Dedifferentiated amniotic fluid mesenchymal stem cell (primary cell): ENCODE measurements around the gene KCNQ5.

ENCODE experiments used
- DNase-seq: peaks from one replicate; pipeline ENCODE4 v3.0.0-alpha.2; 2016; ENCODE audit errors: extremely low spot score

The KCNQ5 gene

DNA sequence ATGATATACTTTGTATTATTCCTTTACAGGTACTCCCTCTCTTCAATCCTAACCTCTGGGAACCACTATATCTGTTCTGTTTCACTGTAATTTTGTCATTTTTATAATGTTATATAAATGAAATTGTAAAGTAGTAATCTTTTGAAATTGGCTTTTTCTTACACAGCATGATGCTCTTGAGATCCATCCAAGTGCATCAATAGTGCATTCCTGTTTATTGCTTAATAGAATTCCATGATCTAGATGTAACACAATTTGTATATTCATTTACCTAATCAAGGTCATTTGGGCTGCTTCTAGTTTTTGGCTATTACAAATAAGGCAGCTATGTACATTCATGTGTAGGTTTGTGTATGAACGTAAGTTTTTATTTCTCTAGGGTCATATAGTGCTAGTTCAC, 428.8 kb downstream of the KCNQ5 start:
- DNase-seq, result no peak

DNA sequence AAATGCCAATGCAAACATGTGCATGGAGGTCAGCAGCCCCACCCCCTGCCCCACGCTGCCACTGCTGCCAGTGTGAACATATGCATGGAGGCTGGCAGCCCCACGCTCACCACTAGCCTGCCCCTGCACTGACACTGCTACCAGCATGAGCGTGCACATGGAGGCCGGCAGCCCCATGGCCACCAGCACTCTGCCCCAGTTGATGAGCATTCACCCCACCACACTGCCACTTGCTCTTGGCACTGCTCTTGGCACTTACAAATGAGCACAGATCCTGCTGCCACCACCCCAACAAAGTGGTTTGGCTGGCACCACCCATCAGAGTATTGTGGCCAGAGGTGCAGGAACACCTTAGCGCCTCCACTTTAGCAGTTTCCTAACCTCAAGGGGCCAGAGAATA, 429.3 kb downstream of the KCNQ5 start:
- DNase-seq, result no peak

DNA sequence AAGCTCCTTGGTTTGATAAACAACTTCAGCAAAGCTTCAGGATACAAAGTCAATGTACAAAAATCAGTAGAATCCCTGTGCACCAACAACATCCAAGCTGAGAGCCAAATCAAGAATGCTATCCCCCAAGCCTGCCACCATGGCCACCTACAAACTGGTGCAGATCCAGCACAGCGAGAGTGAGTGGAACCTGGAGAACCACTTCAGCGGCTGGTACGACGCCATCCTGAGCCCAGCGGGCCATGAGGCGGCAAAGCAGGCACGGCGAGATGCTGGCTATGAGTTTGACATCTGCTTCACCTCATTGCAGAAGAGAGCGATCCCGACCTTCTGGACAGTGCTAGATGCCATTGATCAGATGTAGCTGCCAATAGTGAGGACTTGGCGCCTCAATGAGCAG, 433.1 kb downstream of the KCNQ5 start:
- DNase-seq, result no peak

DNA sequence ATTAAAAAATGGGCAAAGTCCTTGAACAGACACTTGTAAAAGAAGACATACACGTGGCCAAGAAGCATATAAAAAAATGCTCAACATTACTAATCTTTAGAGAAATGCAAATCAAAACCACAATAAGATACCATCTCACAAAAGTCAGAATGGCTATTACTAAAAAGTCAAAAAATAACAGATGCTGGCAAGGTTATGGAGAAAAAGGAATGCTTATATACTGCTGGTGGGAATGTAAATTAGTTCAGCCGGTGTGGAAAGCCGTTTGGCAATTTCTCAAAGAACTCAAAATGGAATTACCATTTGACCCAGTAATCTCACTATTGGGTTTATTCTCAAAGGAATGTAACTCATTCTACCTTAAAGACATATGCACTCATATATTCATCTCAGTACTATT, 436.9 kb downstream of the KCNQ5 start:
- DNase-seq, result no peak

DNA sequence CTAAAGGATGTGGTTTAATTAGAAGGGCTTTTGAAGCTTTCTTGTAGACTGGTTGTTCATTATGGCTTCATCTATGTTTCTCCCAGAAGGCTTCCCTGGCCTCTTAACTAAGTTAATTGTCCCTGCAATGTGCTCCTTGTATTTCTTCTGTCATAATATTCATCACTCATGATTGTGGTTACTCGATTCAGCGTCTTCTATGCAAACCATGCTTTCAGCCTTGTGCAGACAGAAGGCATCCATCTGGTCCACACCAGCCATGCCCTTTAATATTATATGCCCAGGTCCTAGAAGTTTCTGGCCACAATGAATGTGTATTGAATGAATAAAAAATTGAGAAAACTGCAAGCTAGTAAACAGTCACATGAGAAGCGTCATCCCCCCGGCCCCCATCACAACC, 440.3 kb downstream of the KCNQ5 start:
- no peak for DNase-seq

DNA sequence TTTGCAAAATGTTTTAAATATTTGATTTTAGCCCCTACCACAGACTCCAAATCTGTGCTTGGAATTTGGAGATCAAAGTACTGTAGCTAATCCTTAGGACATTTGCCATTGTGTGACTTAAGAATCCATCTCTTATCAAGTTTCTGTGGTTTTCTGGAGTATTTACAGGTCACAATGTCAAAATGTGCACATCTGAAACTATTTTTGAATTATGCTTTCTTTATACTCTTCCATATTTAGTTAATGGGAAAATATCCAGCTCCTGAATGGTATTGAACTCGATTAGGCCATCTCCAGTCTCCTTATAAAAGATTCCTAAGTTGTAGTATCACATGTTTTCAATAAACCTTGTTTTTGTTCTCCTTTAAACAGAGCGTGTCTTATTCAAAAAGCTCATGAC, 441.0 kb downstream of the KCNQ5 start:
- DNase-seq, result peak; percentile 37

DNA sequence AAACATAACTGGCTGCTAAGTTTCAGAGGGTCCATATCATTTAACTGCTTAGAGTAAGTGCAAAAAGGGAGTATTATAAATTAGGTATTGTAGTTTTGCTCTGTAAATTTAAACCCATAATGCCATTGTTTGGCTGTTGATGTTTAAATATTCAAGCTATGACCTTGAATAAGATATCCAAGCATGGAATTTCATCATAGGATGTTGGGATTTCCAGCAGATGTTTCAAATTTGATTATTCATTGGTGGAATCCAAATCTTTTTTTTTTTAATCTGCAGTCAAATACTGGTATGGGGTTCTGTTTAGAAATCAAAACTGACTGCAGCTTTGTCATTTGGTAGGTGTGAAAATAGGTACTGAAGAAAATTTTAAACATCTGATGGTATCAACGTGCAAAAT, 442.4 kb downstream of the KCNQ5 start:
- DNase-seq, result no peak

DNA sequence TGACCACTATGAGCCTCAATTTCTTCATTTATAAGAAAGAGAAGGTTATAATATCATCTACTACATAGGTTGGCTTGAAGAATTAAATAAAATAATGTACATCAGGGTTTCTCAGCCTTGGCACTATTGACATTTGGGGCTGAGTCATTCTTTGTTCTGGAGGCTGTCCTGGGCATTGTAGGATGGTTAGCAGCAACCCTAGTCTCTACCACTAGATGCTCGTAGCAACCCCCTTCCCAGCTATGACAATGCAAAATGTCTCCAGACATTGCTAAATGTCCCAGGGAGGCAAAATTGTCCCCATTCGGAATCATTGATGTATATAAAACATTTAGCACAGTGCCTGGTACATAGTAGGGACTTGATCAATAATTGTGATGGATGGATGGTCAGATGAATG, 451.4 kb downstream of the KCNQ5 start:
- DNase-seq, result no peak

DNA sequence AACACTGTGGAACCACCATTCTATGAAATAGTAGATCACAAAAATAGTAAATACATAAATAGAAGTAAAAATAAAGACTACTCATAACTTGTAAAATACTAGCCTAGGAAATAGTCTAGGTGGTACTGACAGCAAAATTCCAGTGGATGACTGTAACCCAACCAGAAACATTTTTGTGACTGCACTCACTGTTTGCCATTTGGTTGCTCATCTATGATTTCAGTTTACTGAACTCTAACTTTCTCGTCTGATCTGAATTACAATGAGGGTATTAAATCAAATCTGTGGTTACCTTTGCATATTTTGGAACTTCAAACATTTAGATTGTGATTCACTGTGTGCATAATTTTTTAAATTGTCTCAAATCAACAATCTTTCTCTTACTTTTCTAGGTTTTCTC, 452.3 kb downstream of the KCNQ5 start:
- DNase-seq, result peak; percentile 32

DNA sequence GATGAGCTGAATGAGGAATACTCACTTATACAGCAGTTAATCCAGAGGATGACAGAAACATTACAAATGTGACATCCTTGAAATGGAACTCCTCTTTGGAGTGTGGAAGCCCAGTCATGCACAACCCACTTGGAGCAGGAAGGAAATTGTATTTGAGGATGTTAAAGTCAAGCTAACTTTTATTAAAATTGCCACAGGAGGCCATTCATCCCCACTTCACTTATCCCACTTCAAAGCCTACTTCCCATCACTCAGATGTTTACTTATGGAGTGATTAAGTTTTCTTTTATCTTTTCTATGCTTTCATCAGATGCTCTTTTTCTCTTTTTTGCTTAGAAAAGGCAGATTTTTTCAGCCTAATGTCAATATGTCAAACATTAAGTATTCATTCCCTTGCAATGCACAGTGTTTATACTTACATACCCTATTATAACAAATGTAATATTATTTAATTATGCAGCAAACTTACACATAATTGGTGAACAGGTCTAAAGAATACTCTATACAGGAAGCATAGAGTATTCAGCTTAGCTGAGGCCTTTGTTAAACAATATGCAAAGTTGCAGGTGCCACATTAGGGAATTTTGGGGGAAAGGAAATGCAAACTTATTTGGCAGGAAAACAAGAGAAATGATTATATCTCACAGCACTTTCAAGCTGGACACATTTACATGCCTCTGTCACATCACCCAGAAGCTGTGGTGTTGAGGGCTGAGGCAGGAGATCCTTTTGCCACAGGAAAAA, 454.5 kb downstream of the KCNQ5 start:
- no peak for DNase-seq

DNA sequence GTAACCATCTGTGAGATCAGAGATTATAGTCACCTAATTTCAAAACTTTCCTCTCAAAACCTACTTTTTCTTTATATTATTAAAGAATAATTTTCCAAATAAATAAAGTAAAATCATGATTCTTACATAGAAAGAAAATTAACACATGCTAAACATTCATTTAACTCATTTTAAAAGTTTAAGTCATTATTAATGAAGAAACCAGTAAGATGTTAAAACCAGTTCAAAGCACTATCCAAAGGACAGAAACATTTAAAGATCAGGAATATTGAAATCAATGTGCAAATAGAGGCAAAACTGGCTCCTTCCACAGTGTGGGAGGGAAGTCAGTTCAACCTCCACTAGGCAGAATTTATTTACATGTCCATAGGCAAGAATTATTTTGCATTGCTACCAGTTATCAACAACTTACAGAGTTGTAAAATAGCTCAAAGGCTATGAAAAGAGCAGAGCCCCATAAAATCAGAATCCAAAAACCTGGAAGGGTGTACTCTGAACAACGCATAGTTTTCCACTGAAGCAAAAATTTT, 456.5 kb downstream of the KCNQ5 start:
- DNase-seq, result no peak

DNA sequence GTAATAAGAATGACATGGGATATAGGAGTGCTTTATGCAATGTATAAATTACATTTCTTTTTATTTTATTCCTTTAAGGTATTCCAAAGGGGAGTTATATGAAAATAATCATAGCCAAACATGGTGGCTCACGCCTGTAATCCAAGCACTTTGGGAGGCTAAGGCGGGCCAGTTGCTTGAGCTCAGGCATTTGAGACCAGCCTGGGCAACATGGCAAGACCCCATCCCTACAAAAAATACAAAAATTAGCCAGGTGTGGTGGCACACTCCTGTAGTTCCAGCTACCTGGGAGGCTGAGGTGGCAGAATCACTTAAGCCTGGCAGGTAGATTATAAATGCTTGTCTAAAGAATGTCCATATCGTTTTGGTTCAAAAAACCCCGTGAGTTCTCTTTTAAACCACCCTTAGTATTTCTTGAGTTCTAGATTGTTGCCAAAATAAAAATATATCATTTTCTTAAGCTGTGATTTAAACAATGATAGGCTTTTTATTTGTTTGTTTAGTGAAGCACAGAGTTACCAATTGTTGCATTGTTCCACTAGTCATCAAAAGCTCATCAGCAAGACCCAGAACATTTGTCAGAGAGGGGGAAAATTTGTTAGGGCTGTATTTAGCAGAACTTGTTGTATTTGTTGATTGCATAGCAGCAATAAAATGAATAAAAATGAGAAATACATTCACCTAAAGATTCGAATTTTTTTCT, 457.2 kb downstream of the KCNQ5 start:
- no peak for DNase-seq

DNA sequence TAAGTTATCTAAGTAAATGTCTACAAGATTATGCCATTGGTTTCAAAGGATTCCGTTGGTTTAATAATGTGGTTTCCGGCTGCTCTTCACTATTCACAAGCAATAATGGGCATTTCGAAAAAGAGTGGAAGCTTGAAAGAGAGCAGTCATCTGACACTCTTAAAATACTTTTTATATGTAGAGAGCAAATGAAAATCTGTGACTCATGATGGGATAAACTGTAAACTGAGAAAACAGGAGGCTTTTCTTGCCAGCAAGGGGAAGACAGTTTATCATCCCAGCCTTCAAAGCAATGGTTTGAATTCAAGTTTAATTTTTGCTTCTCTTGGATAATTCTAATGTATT, 457.7 kb downstream of the KCNQ5 start:
- DNase-seq, result peak; percentile 58

DNA sequence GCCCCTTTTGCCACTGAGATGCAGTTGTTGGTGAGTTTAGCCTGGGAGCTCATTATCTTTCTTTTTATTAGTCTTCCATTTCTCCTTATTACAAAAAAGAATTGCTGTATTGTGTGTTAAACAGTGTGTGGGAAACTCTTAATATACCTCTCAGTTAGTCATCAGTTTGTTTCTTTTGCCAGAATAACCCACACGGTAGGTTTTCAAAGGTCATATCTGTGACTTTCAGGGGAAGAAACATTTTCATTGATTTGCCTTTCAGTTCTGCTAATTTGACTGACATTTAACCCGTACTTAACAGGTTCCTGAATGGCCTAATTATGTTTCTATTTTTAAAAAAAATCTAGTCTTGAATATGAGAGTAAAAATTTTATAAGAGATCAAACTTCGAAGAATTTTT, 458.1 kb downstream of the KCNQ5 start:
- no peak for DNase-seq

DNA sequence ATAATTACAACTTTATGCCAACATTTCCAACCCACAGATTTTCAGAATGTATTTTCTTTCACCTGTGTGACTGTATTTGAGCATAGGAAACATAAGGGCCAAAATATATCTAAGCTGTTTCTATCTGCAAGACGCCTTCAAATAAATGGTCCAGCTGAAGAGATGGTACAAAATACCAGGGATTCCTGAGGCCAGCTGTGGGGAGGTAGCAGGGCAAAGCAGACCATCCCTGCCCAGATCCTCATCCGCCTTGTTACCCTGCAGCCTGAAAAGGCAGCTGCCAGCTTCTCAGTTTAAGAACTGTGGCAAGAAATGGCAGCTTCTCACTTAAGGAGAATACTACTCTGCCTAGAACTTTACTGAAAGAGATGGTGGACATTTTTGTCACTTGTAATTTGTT, 460.1 kb downstream of the KCNQ5 start:
- no peak for DNase-seq

DNA sequence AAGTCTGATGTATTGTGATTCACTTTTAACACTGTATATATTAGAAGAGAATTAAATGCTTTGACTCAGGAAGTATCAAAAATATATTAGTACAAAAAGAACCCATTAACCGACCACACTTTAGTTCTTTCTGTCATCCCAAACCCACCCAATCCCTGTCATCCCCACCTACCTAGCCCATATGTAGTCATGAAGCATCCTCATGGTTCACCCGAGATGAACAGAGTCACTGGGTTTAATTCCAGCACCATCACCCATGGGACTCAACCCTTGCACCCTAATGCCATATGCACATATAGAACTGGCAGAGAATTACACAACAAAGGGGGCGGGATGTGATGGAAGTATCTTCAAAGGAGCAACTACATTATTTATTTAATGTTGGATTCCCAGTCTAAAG, 462.0 kb downstream of the KCNQ5 start:
- no peak for DNase-seq

DNA sequence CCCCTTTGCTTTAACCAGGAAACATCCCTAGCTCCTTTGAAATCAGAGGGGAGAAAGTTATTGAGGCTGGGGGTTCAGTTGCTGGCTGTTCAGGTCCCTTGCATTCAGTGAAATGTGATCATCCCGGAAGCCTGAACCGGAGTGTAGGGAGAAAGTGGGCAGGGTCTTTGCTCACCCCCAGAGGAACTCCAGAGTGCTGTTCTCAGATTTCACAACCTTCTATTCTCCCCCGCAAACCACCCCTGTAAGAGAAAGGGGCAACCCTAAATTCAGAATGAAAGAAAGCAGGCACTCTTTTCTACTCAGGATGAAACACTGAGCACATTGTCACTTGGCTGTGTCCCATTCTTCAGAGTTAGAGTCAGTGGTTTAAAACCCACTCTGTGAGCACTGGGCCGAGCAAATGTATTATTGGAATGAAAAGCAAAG, 463.6 kb downstream of the KCNQ5 start:
- no peak for DNase-seq

DNA sequence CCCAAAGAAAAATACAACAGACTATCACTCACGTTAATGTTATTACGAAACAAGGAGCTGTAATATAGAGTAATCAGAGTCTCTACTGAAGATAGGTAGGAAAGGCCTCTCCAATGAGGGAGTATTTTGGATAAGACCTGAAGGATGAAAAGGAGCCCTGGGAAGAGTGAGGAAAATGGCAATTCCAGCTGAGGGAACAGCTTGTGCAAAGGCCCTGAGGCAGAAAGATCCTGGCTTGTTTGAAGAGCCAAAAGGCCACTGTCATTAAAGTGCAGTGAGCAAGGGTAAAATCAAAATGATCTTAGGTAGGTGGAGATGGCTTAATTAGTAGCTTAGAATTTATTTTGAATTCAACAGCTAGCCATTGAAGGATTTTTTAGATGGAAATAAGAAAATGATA, 464.9 kb downstream of the KCNQ5 start:
- DNase-seq, result no peak

DNA sequence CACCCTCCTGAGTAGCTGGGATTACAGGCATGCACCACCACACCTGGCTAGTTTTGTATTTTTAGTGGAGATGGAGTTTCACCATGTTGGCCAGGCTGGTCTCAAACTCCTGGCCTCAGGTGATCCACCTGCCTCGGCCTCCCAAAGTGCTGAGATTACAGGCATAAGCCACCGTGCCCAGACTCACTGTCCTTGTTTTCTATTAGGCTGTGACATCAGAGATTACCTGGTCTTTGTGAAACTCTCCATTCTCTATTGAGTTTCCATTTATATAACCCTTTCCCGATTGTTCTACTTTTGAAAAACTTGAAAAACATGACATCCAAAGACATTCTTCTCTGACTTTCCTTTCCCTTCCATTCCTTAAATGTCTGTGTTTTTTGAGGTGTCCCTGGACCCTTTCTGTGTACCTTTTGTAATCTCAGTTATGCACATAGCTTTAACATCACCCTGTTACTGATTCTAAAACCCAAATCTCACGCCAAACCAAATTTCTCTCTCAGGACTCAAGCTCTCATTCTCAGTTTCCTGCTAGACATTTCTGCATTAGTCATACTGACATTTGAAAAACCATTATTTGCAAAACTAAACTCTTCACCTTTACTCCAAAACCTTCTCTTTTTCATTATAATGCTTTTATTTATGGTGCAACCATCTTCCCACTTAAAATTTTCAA, 466.4 kb downstream of the KCNQ5 start:
- no peak for DNase-seq

DNA sequence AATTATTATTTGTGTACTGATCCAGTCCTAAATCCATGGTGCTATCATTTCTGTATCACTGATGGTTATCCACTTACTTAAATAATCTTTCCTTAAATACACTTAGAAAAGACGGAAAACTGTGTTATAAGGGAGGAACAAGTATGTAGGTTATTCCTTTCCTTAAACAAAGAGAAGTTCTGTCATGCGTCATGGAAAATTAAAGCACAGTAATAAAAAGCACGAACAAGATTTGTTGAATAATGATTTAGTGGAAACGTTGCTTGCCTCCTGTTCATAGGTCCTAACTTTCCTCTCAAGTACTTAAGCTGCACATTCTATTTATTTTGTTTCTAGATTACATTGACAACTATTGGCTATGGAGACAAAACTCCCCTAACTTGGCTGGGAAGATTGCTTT, 483.1 kb downstream of the KCNQ5 start:
- DNase-seq, result no peak

DNA sequence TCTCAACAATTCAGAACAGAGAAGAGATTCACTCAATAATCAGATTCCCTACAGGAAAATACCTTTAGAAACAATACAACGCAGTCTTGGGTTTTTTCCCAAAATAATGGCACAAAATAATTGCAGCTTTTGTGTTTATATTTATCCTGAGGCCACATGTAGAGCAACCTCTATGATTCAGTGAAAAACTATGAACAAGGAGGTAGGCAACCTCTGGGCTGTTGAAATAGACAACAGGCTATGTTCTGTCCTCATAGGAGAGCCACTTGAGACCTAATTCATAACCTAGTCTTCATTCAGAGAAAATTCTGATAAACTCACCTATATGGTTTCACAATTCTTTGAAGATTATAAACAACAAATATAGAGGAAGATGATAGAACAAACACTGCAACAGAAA, 485.2 kb downstream of the KCNQ5 start:
- no peak for DNase-seq

DNA sequence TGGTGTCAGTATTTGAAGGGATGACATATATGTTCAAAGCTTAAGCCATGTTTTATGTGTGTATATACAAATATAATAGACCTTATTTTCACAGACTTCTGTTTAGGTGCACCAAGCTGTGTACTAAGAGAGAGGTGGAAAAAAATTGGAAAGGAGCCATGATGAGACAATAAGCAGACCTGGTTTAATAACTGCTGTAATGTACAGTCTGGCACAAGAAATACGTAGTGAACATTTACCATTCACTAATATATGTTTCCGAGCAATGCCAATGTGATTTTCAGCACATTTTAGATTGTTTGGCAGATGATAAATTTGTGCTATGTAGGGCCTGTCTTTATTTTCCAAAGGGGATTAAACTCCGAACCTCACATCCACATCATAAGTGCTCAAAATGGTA, 487.1 kb downstream of the KCNQ5 start:
- DNase-seq, result no peak

DNA sequence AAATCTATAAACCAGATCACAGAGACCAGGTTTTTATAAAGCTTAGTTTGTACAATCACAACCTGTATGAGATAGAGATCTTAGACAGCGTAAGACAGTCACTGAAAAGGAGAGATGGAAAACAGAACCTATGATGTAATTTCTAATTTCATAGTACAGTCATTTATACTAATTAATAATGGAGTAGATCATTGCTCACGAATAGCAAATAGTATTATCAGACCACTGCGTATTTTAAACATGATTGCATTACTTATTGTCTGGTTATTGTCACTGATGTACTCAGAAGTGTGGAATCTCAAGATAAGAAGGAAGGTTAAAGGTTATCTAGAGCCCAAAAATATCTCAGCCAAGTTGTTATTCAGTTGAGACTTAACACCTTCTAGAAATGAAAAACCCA, 487.8 kb downstream of the KCNQ5 start:
- no peak for DNase-seq
